NB4 (cell line): Measurements from ENCODE around the gene RNF125.

Experiments
- DNase-seq: peaks from one replicate; pipeline ENCODE4 v3.0.0; 2010; ENCODE audit warnings: low read depth
- H3K4me3 ChIP-seq: one replicate; pipeline ENCODE4 v1.5.1; 2011; ENCODE audit warnings: mild to moderate bottlenecking, low read depth, low read length, moderate library complexity
- CTCF ChIP-seq: IDR thresholded peaks from one replicate; pipeline ENCODE4 v1.5.1; 2012; ENCODE audit warnings: low read depth, low read length
- MAX ChIP-seq: IDR thresholded peaks from 2 replicates; pipeline ENCODE4 v1.6.1; 2011; ENCODE audit warnings: low read depth, low read length
- MYC ChIP-seq: IDR thresholded peaks from 2 replicates; pipeline ENCODE4 v1.6.1; 2011; ENCODE audit warnings: low read depth, low read length
- POLR2A ChIP-seq: IDR thresholded peaks from 2 replicates; pipeline ENCODE4 v1.6.1; 2011; ENCODE audit warnings: mild to moderate bottlenecking; ENCODE audit not compliant: insufficient read length; ENCODE audit errors: extremely low read depth

Gene RNF125

GRCh38 chr18:32110005-32110404 is 91.4 kb downstream of the RNF125 start:
- TF ChIP-seq MAX: no peak
- TF ChIP-seq MYC: no peak
- TF ChIP-seq CTCF: no peak
- TF ChIP-seq POLR2A: no peak
- DNase-seq: no peak
- no peak overlapping the region for H3K4me3 ChIP-seq

- no peak overlapping the region for H3K4me3 ChIP-seq
- TF ChIP-seq MAX (no peak), POLR2A (no peak), MYC (no peak), CTCF (no peak)
- DNase-seq: no peak
These were observed 93.1 kb downstream of the RNF125 start for GRCh38 chr18:32111706-32112105.

GRCh38 chr18:32112826-32113225 is 94.2 kb downstream of the RNF125 start:
- TF ChIP-seq CTCF: no peak
- no peak for TF ChIP-seq POLR2A
- TF ChIP-seq MAX: no peak
- no peak for TF ChIP-seq MYC
- no peak overlapping the region for H3K4me3 ChIP-seq
- no peak for DNase-seq

GRCh38 chr18:32114293-32114942 is 95.8 kb downstream of the RNF125 start:
- no peak for DNase-seq
- no peak overlapping the region for H3K4me3 ChIP-seq
- TF ChIP-seq MAX (no peak), MYC (no peak), POLR2A (no peak)

- TF ChIP-seq MAX: no peak
- TF ChIP-seq POLR2A: no peak
- TF ChIP-seq CTCF: no peak
- no peak for TF ChIP-seq MYC
- no peak overlapping the region for H3K4me3 ChIP-seq
- DNase-seq: no peak
These were observed 103.4 kb downstream of the RNF125 start for GRCh38 chr18:32122039-32122438.
